Measurements from ENCODE around the gene NTM.

The NTM gene

DNA sequence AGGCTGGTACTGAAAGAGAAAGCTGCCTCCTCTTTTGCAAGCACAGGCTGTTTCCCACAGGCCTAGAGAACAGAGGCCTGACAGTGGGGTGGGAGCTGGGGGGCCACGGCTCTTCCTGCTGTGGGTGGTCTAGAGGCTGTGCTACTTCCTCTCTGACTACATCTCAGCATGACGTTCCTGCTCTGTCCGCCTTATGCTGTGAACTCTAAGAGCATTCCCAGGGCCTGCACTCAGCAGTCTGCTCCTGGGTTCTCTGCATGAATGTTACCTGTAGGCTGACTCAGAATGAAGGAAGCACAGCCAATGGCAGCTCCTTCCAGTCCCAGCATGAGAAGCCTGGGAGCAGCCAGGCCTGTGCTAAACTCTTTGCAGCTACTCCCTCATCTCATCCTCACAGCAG, 534.3 kb downstream of the NTM start:
- H3K36me3 ChIP-seq (ENCODE audit: control insufficient read depth in 2 of 2, insufficient read depth in 1 of 2, low read length in 2 of 2), result no peaks in the 10 kb centered on the region
- POLR2A ChIA-PET, result no interaction called here
- no peaks in the 10 kb centered on the region for H3K4me1 ChIP-seq (ENCODE audit: control insufficient read depth, insufficient read depth, low read length)
- no peak overlapping the region for H3K27ac ChIP-seq (ENCODE audit: extremely low read depth, low read depth, low read length)
- CTCF ChIA-PET, result interaction anchor here (2.7 kb wide), 1 partner anchor 37 kb away, joined by 8 read pairs; no protein-coding TSS in a partner anchor
- no peak overlapping the region for H3K4me3 ChIP-seq (ENCODE audit: low read depth, low read length)
- H3K9me3 ChIP-seq (ENCODE audit: control insufficient read depth, insufficient read depth, low read depth, low read length), result no peaks in the 10 kb centered on the region
- TF ChIP-seq ZIC2 (tag by site-specific recombination; IDR thresholded peaks at IDR 0.05), result peak; percentile 56
- TF ChIP-seq EGR2 (tag by site-specific recombination; IDR thresholded peaks at IDR 0.05; ENCODE audit: low read depth), result no peak

DNA sequence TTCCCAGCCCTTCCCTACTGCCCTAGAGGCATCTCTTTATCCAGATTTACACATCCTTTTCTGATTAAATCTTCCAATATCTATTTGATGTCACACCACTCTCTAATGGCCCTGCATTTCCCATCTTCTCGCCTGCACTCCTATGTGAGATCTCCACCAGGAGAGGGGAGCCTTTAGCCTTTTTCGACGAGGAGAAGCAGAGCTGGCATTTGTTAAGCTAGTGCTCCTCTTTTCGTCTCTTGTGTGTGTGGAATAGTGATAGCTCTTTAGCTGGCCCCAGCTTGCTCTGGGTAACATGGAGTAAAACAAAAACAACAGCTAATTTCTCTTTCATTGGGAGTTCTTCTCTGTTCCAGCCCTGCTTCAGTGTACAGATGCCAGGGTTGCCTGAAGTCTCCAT, 536.5 kb downstream of the NTM start:
- POLR2A ChIA-PET, result no interaction called here
- Histone ChIP-seq H3K36me3 (ENCODE audit: control insufficient read depth in 2 of 2, insufficient read depth in 1 of 2, low read length in 2 of 2) (no peaks in the 10 kb centered on the region), H3K27ac (ENCODE audit: extremely low read depth, low read depth, low read length) (no peak overlapping the region), H3K4me3 (ENCODE audit: low read depth, low read length) (no peak overlapping the region), H3K4me1 (ENCODE audit: control insufficient read depth, insufficient read depth, low read length) (no peaks in the 10 kb centered on the region), H3K9me3 (ENCODE audit: control insufficient read depth, insufficient read depth, low read depth, low read length) (no peaks in the 10 kb centered on the region)
- TF ChIP-seq KLF7 (tag by site-specific recombination; IDR thresholded peaks at IDR 0.05; ENCODE audit: borderline replicate concordance) (no peak), ZNF169 (tag by site-specific recombination; IDR thresholded peaks at IDR 0.05) (no peak), CTCF (tag by site-specific recombination; IDR thresholded peaks at IDR 0.05) (0 out of 2 replicates have a peak, but pooled peaks have one; percentile 16), SETDB1 (IDR thresholded peaks at IDR 0.05; ENCODE audit: insufficient read length, low read length) (no peak)
- CTCF ChIA-PET, result interaction anchor here (0.6 to 2.2 kb wide), 2 partner anchors 39 to 60 kb away, joined by 3 to 8 read pairs; no protein-coding TSS in a partner anchor

GRCh38 chr11:131907371-131907770, 537.0 kb downstream of the NTM start:
- no peak for TF ChIP-seq ZNF768 (tag by site-specific recombination; IDR thresholded peaks at IDR 0.05)
- TF ChIP-seq ZBTB17 (tag by site-specific recombination; IDR thresholded peaks at IDR 0.05), result no peak
- no peak for TF ChIP-seq HOXC10 (CRISPR knock-in tag; IDR thresholded peaks at IDR 0.05)
- TF ChIP-seq TCF7L2 (IDR thresholded peaks at IDR 0.05; ENCODE audit: borderline replicate concordance, low read depth, low read length), result peak; percentile 27; the same call in 1 of the 2 replicates
- TF ChIP-seq ZNF335 (tag by site-specific recombination; conservative IDR thresholded peaks at IDR 0.05), result no peak
- no peak for TF ChIP-seq ZNF138 (tag by site-specific recombination; IDR thresholded peaks at IDR 0.05; ENCODE audit: borderline replicate concordance)
- TF ChIP-seq KLF1 (tag by site-specific recombination; IDR thresholded peaks at IDR 0.05), result no peak
- H3K36me3 ChIP-seq (ENCODE audit: control insufficient read depth in 2 of 2, insufficient read depth in 1 of 2, low read length in 2 of 2), result no peaks in the 10 kb centered on the region
- H3K9me3 ChIP-seq (ENCODE audit: control insufficient read depth, insufficient read depth, low read depth, low read length), result no peaks in the 10 kb centered on the region
- no peak overlapping the region for H3K27ac ChIP-seq (ENCODE audit: extremely low read depth, low read depth, low read length)
- CTCF ChIA-PET, result interaction anchor here (2.2 kb wide), 1 partner anchor 39 kb away, joined by 8 read pairs; no protein-coding TSS in a partner anchor
- no peaks in the 10 kb centered on the region for H3K4me1 ChIP-seq (ENCODE audit: control insufficient read depth, insufficient read depth, low read length)
- POLR2A ChIA-PET, result no interaction called here
- H3K4me3 ChIP-seq (ENCODE audit: low read depth, low read length), result no peak overlapping the region

GRCh38 chr11:131908316-131908715, 537.9 kb downstream of the NTM start:
- CTCF ChIA-PET, result interaction anchor here (0.6 to 2.2 kb wide), 3 partner anchors 40 to 1561 kb away, joined by 3 to 8 read pairs (median 3); no protein-coding TSS in a partner anchor
- no peaks in the 10 kb centered on the region for H3K4me1 ChIP-seq (ENCODE audit: control insufficient read depth, insufficient read depth, low read length)
- no peak overlapping the region for H3K27ac ChIP-seq (ENCODE audit: extremely low read depth, low read depth, low read length)
- no peaks in the 10 kb centered on the region for H3K36me3 ChIP-seq (ENCODE audit: control insufficient read depth in 2 of 2, insufficient read depth in 1 of 2, low read length in 2 of 2)
- no peaks in the 10 kb centered on the region for H3K9me3 ChIP-seq (ENCODE audit: control insufficient read depth, insufficient read depth, low read depth, low read length)
- POLR2A ChIA-PET, result no interaction called here
- no peak overlapping the region for H3K4me3 ChIP-seq (ENCODE audit: low read depth, low read length)
- no peak for TF ChIP-seq ZNF488 (tag by site-specific recombination; IDR thresholded peaks at IDR 0.05)
- no peak for TF ChIP-seq ZNF600 (tag by site-specific recombination; IDR thresholded peaks at IDR 0.05)
- no peak for TF ChIP-seq PRDM2 (tag by site-specific recombination; IDR thresholded peaks at IDR 0.05; ENCODE audit: borderline replicate concordance)
- no peak for TF ChIP-seq WT1 (tag by site-specific recombination; IDR thresholded peaks at IDR 0.05)
- no peak for TF ChIP-seq ZNF2 (tag by site-specific recombination; IDR thresholded peaks at IDR 0.05)

All from HEK293 (cell line).